GM12872 (cell line): ENCODE measurements around the gene POLN.

Source experiments
- CTCF ChIP-seq: IDR thresholded peaks from 3 replicates; pipeline ENCODE4 v1.5.1; 2011; ENCODE audit warnings: low read depth, mild to moderate bottlenecking, low read length, moderate library complexity; ENCODE audit not compliant: insufficient read depth

Gene POLN

GRCh38 chr4:2042947-2043395, 198.9 kb downstream of the POLN start:
- TF ChIP-seq CTCF = no peak

- no peak for TF ChIP-seq CTCF
These were observed 199.5 kb downstream of the POLN start for GRCh38 chr4:2042204-2042946.

GRCh38 chr4:2041239-2042130, 200.4 kb downstream of the POLN start:
- TF ChIP-seq CTCF = 0 out of 3 replicates have a peak, but pooled peaks have one; percentile 5

- no peak for TF ChIP-seq CTCF
These were observed 201.3 kb downstream of the POLN start for GRCh38 chr4:2040391-2041238.

GRCh38 chr4:2036866-2037265, 205.1 kb downstream of the POLN start:
- no peak for TF ChIP-seq CTCF

- TF ChIP-seq CTCF = no peak
These were observed 205.6 kb downstream of the POLN start for GRCh38 chr4:2036327-2036726.
